K562 (cell line): ENCODE data around the gene CCDC78. TPM values are rescaled to one million over a fixed set of nuclear protein-coding genes. Genes with fewer than 3 reads are reported as not detected.

Source experiments
- CTBP1 ChIP-seq: fragments of 450-650 bp; IDR thresholded peaks from 2 replicates; pipeline ENCODE4 v1.6.1; 2016; ENCODE audit warnings: borderline replicate concordance
- CUX1 ChIP-seq: fragments of 200-800 bp; sonication (Bioruptor generic); IDR thresholded peaks from 2 replicates; pipeline ENCODE4 v1.6.1; 2016; ENCODE audit warnings: missing genetic modification characterization, missing compliant biosample characterization
- ELF4 ChIP-seq: fragments of 450-650 bp; formaldehyde crosslinking; IDR thresholded peaks from 2 replicates; pipeline ENCODE4 v1.4.0; 2022; ENCODE audit warnings: missing genetic modification characterization
- HNRNPK ChIP-seq: fragments of 200-400 bp; formaldehyde crosslinking; IDR thresholded peaks from one replicate; pipeline ENCODE4 v1.6.1; 2018; ENCODE audit warnings: mild to moderate bottlenecking, low read depth, low read length; ENCODE audit not compliant: poor library complexity, severe bottlenecking
- MLLT1 ChIP-seq, 2 experiments: fragments of 450-650 bp; IDR thresholded peaks; 2 replicates each; pipeline ENCODE4 v1.6.1; 2016
- NFIC ChIP-seq: fragments of 450-650 bp; IDR thresholded peaks from 2 replicates; pipeline ENCODE4 v1.6.1; 2017; ENCODE audit warnings: mild to moderate bottlenecking, inconsistent platforms
- REST ChIP-seq, 2 experiments: fragments of 450-650 bp; formaldehyde crosslinking in 1 of 2; IDR thresholded peaks; 2 replicates each; pipeline versions ENCODE4 v1.4.0 to v1.6.1; 2014 to 2020; ENCODE audit warnings: mild to moderate bottlenecking in 2 of 2, borderline replicate concordance in 1 of 2, low read depth in 1 of 2
- RHOXF2B ChIP-seq: fragments of 250-450 bp; sonication (Bioruptor Pico); conservative IDR thresholded peaks from 2 replicates; pipeline ENCODE4 v1.5.1; 2021
- ZNF146 ChIP-seq: IDR thresholded peaks from one replicate; pipeline ENCODE4 v1.6.1; 2018; ENCODE audit warnings: missing compliant biosample characterization; ENCODE audit not compliant: unreplicated experiment
- ZNF263 ChIP-seq: sonication (generic); formaldehyde crosslinking; IDR thresholded peaks from 2 replicates; pipeline ENCODE4 v1.8.0; 2022; ENCODE audit warnings: mild to moderate bottlenecking, missing genetic modification reagents, borderline replicate concordance
- ZNF79 ChIP-seq: fragments of 250-450 bp; sonication (Bioruptor Pico); IDR thresholded peaks from 2 replicates; pipeline ENCODE4 v1.4.0; 2020; ENCODE audit warnings: low read depth, mild to moderate bottlenecking, moderate library complexity
- polyA plus RNA-seq, 8 experiments: library from polyadenylated mRNA; depleted of rRNA in 4 of 8; stranded (reverse) in 5 of 8; unstranded in 3 of 8; fragments of >200 nt; fragmentation: Nextera tagmentation in 2 of 8; fragmentation: Illumina TruSeq in 1 of 8; extraction: Ambion mirVana in 2 of 8; extraction: Trizol in 1 of 8; gene quantifications; 2 replicates each; pipeline versions ENCODE4 v1.2.1 to v1.2.3, GENCODE V29; 2011 to 2014; ENCODE audit warnings: inconsistent platforms in 1 of 8, missing spikeins in 1 of 8
- total RNA-seq, 7 experiments: library from RNA; depleted of rRNA in 6 of 7; stranded (reverse); fragments of >200 nt in 6 of 7; fragmentation: Illumina TruSeq in 2 of 7; extraction: Trizol in 2 of 7; gene quantifications; 2 replicates each; pipeline versions ENCODE4 v1.2.1 to v1.2.3, GENCODE V29; 2011 to 2021; ENCODE audit warnings: low replicate concordance in 1 of 7

The CCDC78 gene
- total and polyA plus RNA-seq, 9 of the 15 experiments (the other 6 are each of a cell fraction or from before 2014, with no cell fraction given): 0.24 to 17.7 (median 2.9) TPM

DNA sequence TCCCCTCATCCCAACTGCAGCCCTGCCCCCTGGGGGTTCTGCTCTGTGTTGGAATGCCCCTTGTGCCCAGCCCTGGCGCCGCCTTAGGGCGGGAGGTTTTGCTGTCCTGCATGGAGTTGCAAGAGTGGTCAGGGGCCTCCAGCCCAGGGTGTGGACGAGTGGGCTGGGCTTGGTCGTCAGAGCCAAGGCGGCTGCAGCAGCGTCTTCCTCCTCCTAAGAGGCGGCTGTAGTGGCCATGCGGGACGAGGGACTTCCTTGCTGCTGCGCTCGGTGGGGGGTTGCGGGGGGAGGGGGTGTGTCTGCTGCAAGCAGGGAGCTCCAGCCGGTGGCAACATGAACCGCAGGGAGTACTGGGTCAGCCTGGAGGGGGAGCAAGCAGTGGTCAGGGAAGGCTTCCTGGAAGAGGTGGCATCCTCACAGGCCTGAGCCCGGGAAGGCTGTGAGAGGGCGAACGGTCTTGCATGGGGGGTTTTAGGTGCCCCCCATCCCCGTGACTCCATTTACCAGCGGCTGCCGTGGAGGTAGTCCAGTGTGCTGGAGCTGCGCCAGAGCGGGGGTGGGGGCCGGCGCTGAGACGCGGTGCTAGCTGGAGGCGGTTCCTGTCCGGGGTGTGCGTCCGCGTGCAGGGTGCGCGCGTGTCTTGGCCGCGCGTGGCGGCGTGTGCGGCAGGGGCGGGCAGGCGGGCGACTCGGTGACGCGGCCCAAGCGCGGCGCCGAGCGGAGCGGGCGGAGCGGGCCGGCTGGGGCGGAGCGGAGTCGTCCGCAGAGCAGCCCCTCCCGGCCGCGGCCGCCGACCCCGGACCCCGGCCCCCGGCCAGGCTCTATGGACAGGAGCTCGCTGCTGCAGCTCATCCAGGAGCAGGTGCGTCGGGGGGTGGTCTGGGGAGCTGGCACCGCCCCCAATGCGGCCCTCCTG is 51.0 kb downstream of the CCDC78 start, which contains the start of gene RHBDL1 (continued):
- TF ChIP-seq REST (IDR thresholded peaks at IDR 0.05; ENCODE audit: borderline replicate concordance) (peak; percentile 45), REST (CRISPR knock-in tag; IDR thresholded peaks at IDR 0.05; ENCODE audit: low read depth) (0 out of 2 replicates have a peak, but pooled peaks have one; percentile 55), ELF4 (CRISPR knock-in tag) (0 out of 2 replicates have a peak, but pooled peaks have one; percentile 43), HNRNPK (no peak), ZNF79 (CRISPR knock-in tag) (no peak), ZNF263 (CRISPR knock-in tag) (0 out of 2 replicates have a peak, but pooled peaks have one; percentile 65), CTBP1 (peak; percentile 83), CUX1 (no peak), ZNF146 (no peak), RHOXF2B (CRISPR knock-in tag) (no peak), NFIC (peak; percentile 94), MLLT1 (IDR thresholded peaks at IDR 0.05) (peak in 1 of 2 experiments; percentile 32; a peak in 1 of 4 replicates)
